Measurements from ENCODE around the gene CADM1.

The CADM1 gene

GRCh38 chr11:115179636-115180035 is 324.6 kb downstream of the CADM1 start:
- no peaks in the 10 kb centered on the region for H3K79me2 ChIP-seq (ENCODE audit: control insufficient read depth, low read length)
- no peaks in the 10 kb centered on the region for H3K27me3 ChIP-seq (ENCODE audit: control insufficient read depth, low read length)
- no peaks in the 10 kb centered on the region for H3F3A ChIP-seq (ENCODE audit: control insufficient read depth, insufficient read depth)

GRCh38 chr11:115178705-115179104 is 325.5 kb downstream of the CADM1 start:
- no peak overlapping the region for H3K4me3 ChIP-seq (ENCODE audit: low read length)
- no peak overlapping the region for H3K4me2 ChIP-seq (ENCODE audit: low read length)
- H3K4me1 ChIP-seq (ENCODE audit: control insufficient read depth, low read length): no peaks in the 10 kb centered on the region
- H3F3A ChIP-seq (ENCODE audit: control insufficient read depth, insufficient read depth): no peaks in the 10 kb centered on the region
- no peaks in the 10 kb centered on the region for H3K9me2 ChIP-seq (replicated peaks; ENCODE audit: control insufficient read depth, low read length)
- H3K27me3 ChIP-seq (ENCODE audit: control insufficient read depth, low read length): no peaks in the 10 kb centered on the region
- no peaks in the 10 kb centered on the region for H3K79me2 ChIP-seq (ENCODE audit: control insufficient read depth, low read length)
- H3K36me3 ChIP-seq (ENCODE audit: control insufficient read depth, low read length): no peaks in the 10 kb centered on the region
- no peaks in the 10 kb centered on the region for H3K9me3 ChIP-seq (ENCODE audit: control insufficient read depth, insufficient read depth, low read length)
- H4K20me1 ChIP-seq (ENCODE audit: control insufficient read depth, insufficient read depth, low read depth, low read length): no peaks in the 10 kb centered on the region
- TF ChIP-seq EZH2phosphoT487 (IDR thresholded peaks at IDR 0.05; ENCODE audit: borderline replicate concordance, low read length) (no peak), CTCF (IDR thresholded peaks at IDR 0.05; ENCODE audit: low read depth, low read length, poor library complexity, severe bottlenecking) (no peak)
- no peak overlapping the region for H3K27ac ChIP-seq (ENCODE audit: low read depth, low read length)

More at GRCh38 chr11:115179636-115180035, 324.6 kb downstream of the CADM1 start:
- H3K9me2 ChIP-seq (replicated peaks; ENCODE audit: control insufficient read depth, low read length): no peaks in the 10 kb centered on the region
- no peaks in the 10 kb centered on the region for H3K4me1 ChIP-seq (ENCODE audit: control insufficient read depth, low read length)
- H3K4me2 ChIP-seq (ENCODE audit: low read length): no peak overlapping the region
- H3K9me3 ChIP-seq (ENCODE audit: control insufficient read depth, insufficient read depth, low read length): no peaks in the 10 kb centered on the region
- H3K27ac ChIP-seq (ENCODE audit: low read depth, low read length): no peak overlapping the region
- no peak overlapping the region for H3K4me3 ChIP-seq (ENCODE audit: low read length)
- no peaks in the 10 kb centered on the region for H3K36me3 ChIP-seq (ENCODE audit: control insufficient read depth, low read length)
- TF ChIP-seq EZH2phosphoT487 (IDR thresholded peaks at IDR 0.05; ENCODE audit: borderline replicate concordance, low read length) (no peak), CTCF (IDR thresholded peaks at IDR 0.05; ENCODE audit: low read depth, low read length, poor library complexity, severe bottlenecking) (no peak)
- no peaks in the 10 kb centered on the region for H4K20me1 ChIP-seq (ENCODE audit: control insufficient read depth, insufficient read depth, low read depth, low read length)

- Histone ChIP-seq H3K9me3 (ENCODE audit: control insufficient read depth, insufficient read depth, low read length) (no peaks in the 10 kb centered on the region), H4K20me1 (ENCODE audit: control insufficient read depth, insufficient read depth, low read depth, low read length) (no peaks in the 10 kb centered on the region), H3K4me3 (ENCODE audit: low read length) (no peak overlapping the region), H3K4me2 (ENCODE audit: low read length) (no peak overlapping the region), H3K4me1 (ENCODE audit: control insufficient read depth, low read length) (no peaks in the 10 kb centered on the region), H3K27ac (ENCODE audit: low read depth, low read length) (no peak overlapping the region), H3K9me2 (replicated peaks; ENCODE audit: control insufficient read depth, low read length) (no peaks in the 10 kb centered on the region), H3K79me2 (ENCODE audit: control insufficient read depth, low read length) (no peaks in the 10 kb centered on the region), H3K27me3 (ENCODE audit: control insufficient read depth, low read length) (no peaks in the 10 kb centered on the region), H3F3A (ENCODE audit: control insufficient read depth, insufficient read depth) (no peaks in the 10 kb centered on the region), H3K36me3 (ENCODE audit: control insufficient read depth, low read length) (no peaks in the 10 kb centered on the region)
- TF ChIP-seq EZH2phosphoT487 (IDR thresholded peaks at IDR 0.05; ENCODE audit: borderline replicate concordance, low read length) (no peak), CTCF (IDR thresholded peaks at IDR 0.05; ENCODE audit: low read depth, low read length, poor library complexity, severe bottlenecking) (no peak)
These were observed 331.1 kb downstream of the CADM1 start for GRCh38 chr11:115173136-115173535.
